GM12874 (cell line): Measurements from ENCODE around the gene KLHDC9.

ENCODE experiments used
- CTCF ChIP-seq: IDR thresholded peaks from 2 replicates; pipeline ENCODE4 v1.5.1; 2011; ENCODE audit warnings: low read depth, mild to moderate bottlenecking, control low read depth, low read length, moderate library complexity; ENCODE audit not compliant: insufficient read depth

Gene KLHDC9

GRCh38 chr1:161061419-161061818 is 36.7 kb upstream of the KLHDC9 start:
- TF ChIP-seq CTCF = no peak

- TF ChIP-seq CTCF = no peak
Measured at GRCh38 chr1:161066694-161067093, 31.5 kb upstream of the KLHDC9 start.

GRCh38 chr1:161068306-161069234 is 29.6 kb upstream of the KLHDC9 start:
- TF ChIP-seq CTCF = no peak

- no peak for TF ChIP-seq CTCF
Measured at GRCh38 chr1:161069241-161069640, 28.9 kb upstream of the KLHDC9 start.

GRCh38 chr1:161069731-161070270 is 28.4 kb upstream of the KLHDC9 start, which contains the start of gene ARHGAP30:
TSS of gene ARHGAP30 (minus strand) at chr1:161069891. CDS start at chr1:161069624, 267 bp downstream.
- no peak for TF ChIP-seq CTCF

- TF ChIP-seq CTCF = no peak
Measured at GRCh38 chr1:161070761-161071160, 27.4 kb upstream of the KLHDC9 start.

GRCh38 chr1:161071886-161072371 is 26.2 kb upstream of the KLHDC9 start:
- peak; percentile 72 for TF ChIP-seq CTCF
